ENCODE measurements around the gene TMEM192. TPM values are rescaled to one million over a fixed set of nuclear protein-coding genes. Genes with fewer than 3 reads are reported as not detected.
"Not testable (repeated sequence)": the region's sequence is repeated elsewhere in the genome, so short reads cannot be mapped to it uniquely, and the experiment has no call there.

Gene TMEM192
- total RNA-seq, 2 experiments from 2014 or later: 6.6 to 15.5 TPM

GRCh38 chr4:165131247-165131832 is 18.7 kb upstream of the TMEM192 start:
- intact Hi-C loops (cut with micrococcal nuclease; ENCODE audit: unreplicated experiment): loop anchor here (1.0 to 2.0 kb wide), 5 partner anchors 131 to 333 kb away; partner anchors contain the start of gene MSMO1
- CTCF ChIA-PET (ENCODE audit: unreplicated experiment): interaction anchor here (0.5 to 1.8 kb wide), 10 partner anchors 9 to 342 kb away, joined by 3 to 7 read pairs (median 4); partner anchors contain the start of genes MSMO1 and TMEM192
- H2AFZ ChIP-seq (ENCODE audit: low read length): no peak overlapping the region; the same call in 1 of the 2 replicates

GRCh38 chr4:165129924-165130323 is 17.3 kb upstream of the TMEM192 start:
- H4K20me1 ChIP-seq (ENCODE audit: insufficient read depth, low read length): no peaks in the 10 kb centered on the region
- no peak overlapping the region for H2AFZ ChIP-seq (ENCODE audit: low read length)
- intact Hi-C loops (cut with micrococcal nuclease; ENCODE audit: unreplicated experiment): loop anchor here (2.0 kb wide), 2 partner anchors 133 to 213 kb away; no protein-coding TSS in a partner anchor
- H3K4me2 ChIP-seq (ENCODE audit: low read length): no peak overlapping the region
- H3K4me1 ChIP-seq (ENCODE audit: insufficient read depth, low read length, poor library complexity, severe bottlenecking): peaks cover 13% of the 10 kb centered on the region
- H3K9me3 ChIP-seq (ENCODE audit: low read length): no peaks in the 10 kb centered on the region
- H3K36me3 ChIP-seq (ENCODE audit: insufficient read depth, low read length): no peaks in the 10 kb centered on the region
- ChIA-PET POLR2A (interaction anchor here (0.6 to 1.2 kb wide), 2 partner anchors 17 to 223 kb away, joined by 3 to 4 read pairs; no protein-coding TSS in a partner anchor), CTCF (ENCODE audit: unreplicated experiment) (interaction anchor here (1.4 kb wide), 1 partner anchor 8 kb away, joined by 5 read pairs; no protein-coding TSS in a partner anchor)
- no peaks in the 10 kb centered on the region for H3K9me2 ChIP-seq (ENCODE audit: insufficient read depth, low read length)
- no TSS peak for BruUV-seq (replicated peaks)
- no peak overlapping the region for H3K4me3 ChIP-seq (ENCODE audit: low read depth, low read length, poor library complexity, severe bottlenecking)
- DNase-seq (ENCODE audit: low spot score): no peak
- H3K27ac ChIP-seq (ENCODE audit: low read depth, low read length, poor library complexity, severe bottlenecking): no peak overlapping the region
- H3K79me2 ChIP-seq (ENCODE audit: insufficient read depth, low read depth, low read length): no peaks in the 10 kb centered on the region
- TF ChIP-seq CTCF (conservative IDR thresholded peaks at IDR 0.05; ENCODE audit: low read length): no peak
- TF ChIP-seq EZH2phosphoT487 (IDR thresholded peaks at IDR 0.05; ENCODE audit: borderline replicate concordance, low read depth, low read length): no peak

More at GRCh38 chr4:165131247-165131832, 18.7 kb upstream of the TMEM192 start:
- H4K20me1 ChIP-seq (ENCODE audit: insufficient read depth, low read length): no peaks in the 10 kb centered on the region
- TF ChIP-seq CTCF (conservative IDR thresholded peaks at IDR 0.05; ENCODE audit: low read length) (peak; percentile 99), EZH2phosphoT487 (IDR thresholded peaks at IDR 0.05; ENCODE audit: borderline replicate concordance, low read depth, low read length) (no peak)
- no peaks in the 10 kb centered on the region for H3K79me2 ChIP-seq (ENCODE audit: insufficient read depth, low read depth, low read length)
- no peak overlapping the region for H3K4me3 ChIP-seq (ENCODE audit: low read depth, low read length, poor library complexity, severe bottlenecking)
- no peaks in the 10 kb centered on the region for H3K9me3 ChIP-seq (ENCODE audit: low read length)
- POLR2A ChIA-PET: interaction anchor here (0.8 to 1.6 kb wide), 4 partner anchors 9 to 333 kb away, joined by 3 to 6 read pairs (median 3); no protein-coding TSS in a partner anchor
- no peak overlapping the region for H3K4me2 ChIP-seq (ENCODE audit: low read length)
- H3K27ac ChIP-seq (ENCODE audit: low read depth, low read length, poor library complexity, severe bottlenecking): no peak overlapping the region
- peak; percentile 71 for DNase-seq (ENCODE audit: low spot score)
- H3K9me2 ChIP-seq (ENCODE audit: insufficient read depth, low read length): no peaks in the 10 kb centered on the region
- H3K4me1 ChIP-seq (ENCODE audit: insufficient read depth, low read length, poor library complexity, severe bottlenecking): peaks cover 13% of the 10 kb centered on the region
- BruUV-seq (replicated peaks): no TSS peak
- no peaks in the 10 kb centered on the region for H3K36me3 ChIP-seq (ENCODE audit: insufficient read depth, low read length)

- H3K36me3 ChIP-seq (ENCODE audit: insufficient read depth, low read length); CTCF ChIA-PET (ENCODE audit: unreplicated experiment); H4K20me1 ChIP-seq (ENCODE audit: insufficient read depth, low read length); H3K9me3 ChIP-seq (ENCODE audit: low read length); POLR2A ChIA-PET; DNase-seq (ENCODE audit: low spot score); H3K4me3 ChIP-seq (ENCODE audit: low read depth, low read length, poor library complexity, severe bottlenecking); H3K9me2 ChIP-seq (ENCODE audit: insufficient read depth, low read length); H3K4me1 ChIP-seq (ENCODE audit: insufficient read depth, low read length, poor library complexity, severe bottlenecking); H3K4me2 ChIP-seq (ENCODE audit: low read length); H3K79me2 ChIP-seq (ENCODE audit: insufficient read depth, low read depth, low read length); H2AFZ ChIP-seq (ENCODE audit: low read length); intact Hi-C loops (cut with micrococcal nuclease; ENCODE audit: unreplicated experiment); H3K27ac ChIP-seq (ENCODE audit: low read depth, low read length, poor library complexity, severe bottlenecking); BruUV-seq (replicated peaks): not testable (repeated sequence)
These were observed 13.3 kb upstream of the TMEM192 start for GRCh38 chr4:165125869-165126499.
